Measurements from ENCODE around the gene KLF8. TPM values are rescaled to one million over a fixed set of nuclear protein-coding genes. Genes with fewer than 3 reads are reported as not detected.
A peak's percentile ranks its signal among the peaks of the same experiment; 100 is the strongest.
"Not testable (repeated sequence)": the region's sequence is repeated elsewhere in the genome, so short reads cannot be mapped to it uniquely, and the experiment has no call there.

The KLF8 gene
- total RNA-seq (2022) (0.57 and 1.1 TPM in 2 replicates), Bru-seq, nascent RNA (percentile 26 among the genes with signal in this experiment), BruChase-seq, experiment 1, labeled RNA remaining after a 2-hour chase (percentile 27 among the genes with signal in this experiment), BruChase-seq, experiment 2, labeled RNA remaining after a 6-hour chase (percentile 26 among the genes with signal in this experiment)
- long read RNA-seq, result 0 reads

- Mint-ChIP-seq H3K36me3 (ENCODE audit: insufficient read depth, unreplicated experiment) (no peaks in the 10 kb centered on the region), H3K4me3 (ENCODE audit: unreplicated experiment) (peak within 1 kb of the TSS; percentile 48), H3K27me3 (ENCODE audit: insufficient read depth, unreplicated experiment) (no peaks in the 10 kb centered on the region), H3K27ac (ENCODE audit: unreplicated experiment) (no peak within 1 kb of the TSS), H3K4me1 (ENCODE audit: low read depth, unreplicated experiment) (no peaks in the 10 kb centered on the region), H3K9me3 (ENCODE audit: unreplicated experiment) (no peaks in the 10 kb centered on the region)
- TF ChIP-seq, protein P1, sequence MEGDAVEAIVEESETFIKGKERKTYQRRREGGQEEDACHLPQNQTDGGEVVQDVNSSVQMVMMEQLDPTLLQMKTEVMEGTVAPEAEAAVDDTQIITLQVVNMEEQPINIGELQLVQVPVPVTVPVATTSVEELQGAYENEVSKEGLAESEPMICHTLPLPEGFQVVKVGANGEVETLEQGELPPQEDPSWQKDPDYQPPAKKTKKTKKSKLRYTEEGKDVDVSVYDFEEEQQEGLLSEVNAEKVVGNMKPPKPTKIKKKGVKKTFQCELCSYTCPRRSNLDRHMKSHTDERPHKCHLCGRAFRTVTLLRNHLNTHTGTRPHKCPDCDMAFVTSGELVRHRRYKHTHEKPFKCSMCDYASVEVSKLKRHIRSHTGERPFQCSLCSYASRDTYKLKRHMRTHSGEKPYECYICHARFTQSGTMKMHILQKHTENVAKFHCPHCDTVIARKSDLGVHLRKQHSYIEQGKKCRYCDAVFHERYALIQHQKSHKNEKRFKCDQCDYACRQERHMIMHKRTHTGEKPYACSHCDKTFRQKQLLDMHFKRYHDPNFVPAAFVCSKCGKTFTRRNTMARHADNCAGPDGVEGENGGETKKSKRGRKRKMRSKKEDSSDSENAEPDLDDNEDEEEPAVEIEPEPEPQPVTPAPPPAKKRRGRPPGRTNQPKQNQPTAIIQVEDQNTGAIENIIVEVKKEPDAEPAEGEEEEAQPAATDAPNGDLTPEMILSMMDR (IDR thresholded peaks at IDR 0.05; ENCODE audit: insufficient read depth in 1 of 2, low read depth in 1 of 2, low read length in 1 of 2, severe bottlenecking in 1 of 2, unreplicated experiment in 1 of 2), result no peak
- no TSS peak for BruUV-seq (replicated peaks)
- Histone ChIP-seq H3K36me3 (ENCODE audit: control insufficient read depth, insufficient read depth, low read length) (no peaks in the 10 kb centered on the region), H3K4me1 (no peaks in the 10 kb centered on the region), H3K27me3 (replicated peaks; ENCODE audit: control insufficient read depth, insufficient read depth, low read length) (no peaks in the 10 kb centered on the region), H3K9me3 (no peaks in the 10 kb centered on the region), H3K4me3 (ENCODE audit: low read depth, low read length) (no peak within 1 kb of the TSS)
- ChIA-PET CTCF (no interaction called here), POLR2A (no interaction called here)
- no peak for DNase-seq
- intact Hi-C loops (cut with micrococcal nuclease; ENCODE audit: unreplicated experiment), result no loop called here
Observed at GRCh38 chrX:56232221-56233082, at the start of gene KLF8. Gene KLF8 (plus strand): TSS chrX:56232356. CDS start chrX:56233335, 979 bp downstream.

DNA sequence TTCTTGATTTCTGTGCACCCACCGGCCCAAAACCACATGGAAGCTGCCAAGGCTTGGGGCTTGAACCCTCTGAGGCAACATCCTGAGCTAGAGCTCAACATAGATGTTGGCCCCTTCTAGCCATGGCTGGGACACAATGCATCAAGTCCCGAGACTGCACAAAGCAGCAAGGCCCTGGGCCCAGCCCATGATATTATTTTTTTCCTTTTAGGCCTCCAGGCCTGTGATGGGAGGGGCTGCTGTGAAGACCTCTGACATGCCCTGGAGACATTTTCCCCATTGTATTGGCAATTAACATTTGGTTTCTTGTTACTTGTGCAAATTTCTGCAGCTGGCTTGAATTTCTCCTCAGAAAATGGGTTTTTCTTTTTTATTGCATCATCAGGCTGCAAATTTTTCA lies 25.2 kb upstream of the KLF8 start:
- H3K27ac Mint-ChIP-seq (ENCODE audit: unreplicated experiment); DNase-seq; H3K9me3 Mint-ChIP-seq (ENCODE audit: unreplicated experiment); H3K27me3 Mint-ChIP-seq (ENCODE audit: insufficient read depth, unreplicated experiment); H3K4me1 ChIP-seq; H3K27me3 ChIP-seq (replicated peaks; ENCODE audit: control insufficient read depth, insufficient read depth, low read length); H3K4me3 Mint-ChIP-seq (ENCODE audit: unreplicated experiment); H3K36me3 Mint-ChIP-seq (ENCODE audit: insufficient read depth, unreplicated experiment); intact Hi-C loops (cut with micrococcal nuclease; ENCODE audit: unreplicated experiment); H3K4me1 Mint-ChIP-seq (ENCODE audit: low read depth, unreplicated experiment); H3K4me3 ChIP-seq (ENCODE audit: low read depth, low read length); POLR2A ChIA-PET; BruUV-seq (replicated peaks); H3K9me3 ChIP-seq; H3K36me3 ChIP-seq (ENCODE audit: control insufficient read depth, insufficient read depth, low read length); CTCF ChIA-PET: not testable (repeated sequence)

- Histone ChIP-seq H3K4me3 (ENCODE audit: low read depth, low read length) (no peak overlapping the region), H3K9me3 (no peaks in the 10 kb centered on the region)
- H3K9me3 Mint-ChIP-seq (ENCODE audit: unreplicated experiment), result no peaks in the 10 kb centered on the region
Observed at GRCh38 chrX:56211701-56212100, 20.5 kb upstream of the KLF8 start.

More at GRCh38 chrX:56211701-56212100, 20.5 kb upstream of the KLF8 start:
- Histone ChIP-seq H3K36me3 (ENCODE audit: control insufficient read depth, insufficient read depth, low read length) (no peaks in the 10 kb centered on the region), H3K4me1 (no peaks in the 10 kb centered on the region), H3K27me3 (replicated peaks; ENCODE audit: control insufficient read depth, insufficient read depth, low read length) (no peaks in the 10 kb centered on the region)
- DNase-seq, result no peak
- intact Hi-C loops (cut with micrococcal nuclease; ENCODE audit: unreplicated experiment), result no loop called here
- Mint-ChIP-seq H3K27ac (ENCODE audit: unreplicated experiment) (no peak overlapping the region), H3K4me3 (ENCODE audit: unreplicated experiment) (no peak overlapping the region), H3K27me3 (ENCODE audit: insufficient read depth, unreplicated experiment) (no peaks in the 10 kb centered on the region), H3K36me3 (ENCODE audit: insufficient read depth, unreplicated experiment) (no peaks in the 10 kb centered on the region), H3K4me1 (ENCODE audit: low read depth, unreplicated experiment) (no peaks in the 10 kb centered on the region)
- TF ChIP-seq, protein P1 (IDR thresholded peaks at IDR 0.05; ENCODE audit: insufficient read depth in 1 of 2, low read depth in 1 of 2, low read length in 1 of 2, severe bottlenecking in 1 of 2, unreplicated experiment in 1 of 2), result no peak
- no TSS peak for BruUV-seq (replicated peaks)
- CTCF ChIA-PET, result no interaction called here
- POLR2A ChIA-PET, result no interaction called here

Measured in Caco-2 (cell line).